Esophagus muscularis mucosa (tissue), 3 donors: ENCODE measurements around the gene GATA2.

Experiments used
- CTCF ChIP-seq, 3 experiments: fragments of 200-600 bp in 2 of 3; fragments of 450-650 bp in 1 of 3; sonication (generic) in 2 of 3; IDR thresholded peaks; one replicate each; pipeline ENCODE4 v1.5.1; 2017 to 2019; ENCODE audit warnings: antibody characterized with exemption in 3 of 3, mild to moderate bottlenecking in 2 of 3, moderate library complexity in 1 of 3
- POLR2A ChIP-seq: fragments of 450-650 bp; IDR thresholded peaks from one replicate; pipeline ENCODE4 v1.6.1; 2017; ENCODE audit warnings: antibody characterized with exemption, moderate library complexity, mild to moderate bottlenecking, low read depth

- TF ChIP-seq CTCF (IDR thresholded peaks at IDR 0.05) (no peak), POLR2A (no peak)
Measured at GRCh38 chr3:128515967-128516366, 23.0 kb upstream of the GATA2 start.
